Measurements from ENCODE around the gene NAV1. TPM values are rescaled to one million over a fixed set of nuclear protein-coding genes. Genes with fewer than 3 reads are reported as not detected.

NAV1 gene
- total RNA-seq, 1 donor from 2014 or later, result 0.83 TPM

- Mint-ChIP-seq H3K27me3 (ENCODE audit: insufficient read depth) (peaks cover 5% of the 10 kb centered on the region), H3K27ac (no peak overlapping the region), H3K9me3 (no peaks in the 10 kb centered on the region), H3K4me3 (no peak overlapping the region), H3K36me3 (ENCODE audit: low read depth) (no peaks in the 10 kb centered on the region), H3K4me1 (ENCODE audit: low read depth) (no peaks in the 10 kb centered on the region)
- DNase-seq (ENCODE audit: low spot score), result no peak
- intact Hi-C loops (cut with micrococcal nuclease), result no loop called here
Observed at GRCh38 chr1:201552941-201553351, 14.0 kb downstream of the NAV1 start.

DNA sequence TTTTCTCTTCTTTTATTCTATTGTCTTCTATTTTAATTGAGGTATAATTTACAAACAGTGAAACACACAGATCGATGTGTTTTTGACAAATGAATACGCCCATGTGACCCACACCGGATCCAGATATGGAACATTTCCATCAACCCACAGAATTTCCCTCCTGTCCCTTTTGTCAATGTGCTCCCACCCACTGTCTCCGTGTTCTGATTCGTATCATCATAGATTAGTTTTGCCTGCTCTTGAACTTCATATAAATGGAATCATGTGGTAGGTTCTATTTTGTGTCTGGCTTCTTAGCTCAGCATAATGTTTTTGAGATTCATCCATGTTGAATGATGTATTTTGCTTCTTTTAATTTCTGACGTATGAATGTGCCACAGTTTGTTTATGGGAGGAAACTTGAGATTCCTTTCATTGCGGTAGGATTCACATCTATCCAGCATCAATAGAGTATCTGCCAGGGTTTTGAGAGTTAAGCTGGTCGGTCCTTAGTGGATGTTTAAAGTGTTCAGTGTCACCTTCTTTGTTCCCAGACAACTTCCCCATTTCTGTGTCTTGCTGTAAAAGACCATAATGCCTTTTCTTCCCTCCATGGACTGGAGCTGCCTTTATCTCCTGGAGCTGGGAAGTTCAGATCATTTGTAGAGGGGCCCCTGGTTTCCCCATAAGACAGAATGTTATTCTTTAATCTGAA is 14.7 kb downstream of the NAV1 start:
- no peaks in the 10 kb centered on the region for H3K4me1 Mint-ChIP-seq (ENCODE audit: low read depth)
- no peaks in the 10 kb centered on the region for H3K9me3 Mint-ChIP-seq
- no peak for DNase-seq (ENCODE audit: low spot score)
- H3K27ac Mint-ChIP-seq, result no peak overlapping the region
- no peaks in the 10 kb centered on the region for H3K36me3 Mint-ChIP-seq (ENCODE audit: low read depth)
- intact Hi-C loops (cut with micrococcal nuclease), result no loop called here
- H3K4me3 Mint-ChIP-seq, result no peak overlapping the region
- peaks cover 5% of the 10 kb centered on the region for H3K27me3 Mint-ChIP-seq (ENCODE audit: insufficient read depth)

DNA sequence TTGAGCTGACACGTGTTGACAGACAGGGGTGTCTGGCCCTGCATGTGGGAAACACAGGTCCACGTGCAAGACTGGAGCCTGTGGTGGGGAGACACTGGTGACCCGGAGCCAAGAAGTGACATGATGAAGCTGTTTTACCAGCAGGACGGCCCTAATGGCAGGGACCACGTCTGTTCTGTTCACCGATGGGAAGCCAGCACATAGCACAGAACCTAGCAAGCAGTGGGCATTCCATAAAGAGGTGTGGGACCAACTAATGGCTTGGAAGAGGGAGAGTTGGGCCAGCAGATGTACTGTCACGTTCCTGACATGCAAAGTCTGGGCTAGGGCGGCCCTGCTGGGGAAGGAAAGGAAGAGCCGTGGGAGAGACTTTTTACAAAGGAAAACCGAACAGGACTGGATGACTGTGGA is 15.3 kb downstream of the NAV1 start:
- intact Hi-C loops (cut with micrococcal nuclease), result no loop called here
- Mint-ChIP-seq H3K4me1 (ENCODE audit: low read depth) (no peaks in the 10 kb centered on the region), H3K27me3 (ENCODE audit: insufficient read depth) (peaks cover 5% of the 10 kb centered on the region), H3K9me3 (no peaks in the 10 kb centered on the region), H3K27ac (no peak overlapping the region), H3K4me3 (no peak overlapping the region), H3K36me3 (ENCODE audit: low read depth) (no peaks in the 10 kb centered on the region)
- DNase-seq (ENCODE audit: low spot score), result no peak

DNA sequence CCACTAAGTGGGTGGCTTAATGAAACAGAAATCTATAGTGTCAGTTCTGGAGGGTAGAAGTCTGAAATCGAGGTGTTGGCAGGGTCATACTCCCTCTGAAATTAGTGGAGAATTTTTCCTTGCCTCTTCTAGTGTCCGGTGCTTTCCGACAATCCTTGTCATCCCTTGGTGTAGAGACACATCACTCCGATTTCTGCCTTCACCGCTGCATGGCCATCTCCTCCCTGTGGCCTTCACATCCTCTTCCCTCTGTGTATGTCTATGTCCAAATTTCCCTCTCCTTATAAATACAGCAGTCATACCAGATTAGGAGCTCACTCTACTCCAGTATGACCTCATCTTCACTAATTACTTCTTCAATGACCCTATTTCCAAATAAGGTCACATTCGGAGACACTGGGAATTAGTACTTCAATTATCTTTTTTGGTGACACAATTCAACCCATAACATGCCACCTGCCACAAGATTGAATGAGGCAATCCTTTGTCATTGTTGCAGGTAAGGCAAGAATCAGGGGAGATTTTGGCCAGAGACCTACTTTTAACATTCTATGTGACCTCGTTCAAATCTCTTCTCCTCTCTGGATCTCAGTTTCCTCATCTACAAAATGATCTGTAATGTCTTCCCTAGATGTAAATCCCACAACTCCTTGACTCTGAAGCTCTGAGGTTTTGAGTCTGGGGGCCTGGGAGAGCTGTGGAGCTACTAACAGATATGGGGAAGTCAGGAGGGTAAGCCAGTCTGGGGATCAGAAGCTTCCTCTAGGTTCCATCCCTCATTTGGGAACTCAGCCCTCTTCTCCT is 16.1 kb downstream of the NAV1 start:
- Mint-ChIP-seq H3K27me3 (ENCODE audit: insufficient read depth) (peaks cover 7% of the 10 kb centered on the region), H3K27ac (no peak overlapping the region)

DNA sequence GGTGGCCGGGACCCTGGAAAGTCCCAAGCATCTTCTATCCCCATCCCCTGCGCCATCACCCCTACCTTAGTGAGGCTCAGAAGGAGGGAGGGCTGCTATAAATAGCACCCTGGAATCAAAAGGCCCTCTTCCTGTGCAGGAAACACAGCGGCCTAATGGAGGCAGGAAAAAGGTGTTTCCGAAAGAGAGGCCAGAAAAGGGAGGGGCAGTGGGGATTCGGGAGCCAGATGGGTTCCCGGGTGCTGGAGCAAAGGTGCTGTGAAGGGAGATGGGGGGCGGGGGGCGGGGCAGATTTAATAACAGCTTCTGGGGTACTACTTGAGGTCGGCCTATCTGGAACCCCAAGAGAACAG is 16.6 kb downstream of the NAV1 start:
- Mint-ChIP-seq H3K36me3 (ENCODE audit: low read depth) (no peaks in the 10 kb centered on the region), H3K9me3 (no peaks in the 10 kb centered on the region), H3K4me3 (no peak overlapping the region), H3K27me3 (ENCODE audit: insufficient read depth) (peaks cover 7% of the 10 kb centered on the region), H3K27ac (no peak overlapping the region), H3K4me1 (ENCODE audit: low read depth) (peaks cover 6% of the 10 kb centered on the region)
- intact Hi-C loops (cut with micrococcal nuclease), result no loop called here
- DNase-seq (ENCODE audit: low spot score), result no peak

More for the DNA sequence above, 16.1 kb downstream of the NAV1 start:
- peaks cover 3% of the 10 kb centered on the region for H3K4me1 Mint-ChIP-seq (ENCODE audit: low read depth)
- intact Hi-C loops (cut with micrococcal nuclease), result no loop called here
- H3K36me3 Mint-ChIP-seq (ENCODE audit: low read depth), result no peaks in the 10 kb centered on the region
- H3K4me3 Mint-ChIP-seq, result no peak overlapping the region
- no peaks in the 10 kb centered on the region for H3K9me3 Mint-ChIP-seq
- no peak for DNase-seq (ENCODE audit: low spot score)

DNA sequence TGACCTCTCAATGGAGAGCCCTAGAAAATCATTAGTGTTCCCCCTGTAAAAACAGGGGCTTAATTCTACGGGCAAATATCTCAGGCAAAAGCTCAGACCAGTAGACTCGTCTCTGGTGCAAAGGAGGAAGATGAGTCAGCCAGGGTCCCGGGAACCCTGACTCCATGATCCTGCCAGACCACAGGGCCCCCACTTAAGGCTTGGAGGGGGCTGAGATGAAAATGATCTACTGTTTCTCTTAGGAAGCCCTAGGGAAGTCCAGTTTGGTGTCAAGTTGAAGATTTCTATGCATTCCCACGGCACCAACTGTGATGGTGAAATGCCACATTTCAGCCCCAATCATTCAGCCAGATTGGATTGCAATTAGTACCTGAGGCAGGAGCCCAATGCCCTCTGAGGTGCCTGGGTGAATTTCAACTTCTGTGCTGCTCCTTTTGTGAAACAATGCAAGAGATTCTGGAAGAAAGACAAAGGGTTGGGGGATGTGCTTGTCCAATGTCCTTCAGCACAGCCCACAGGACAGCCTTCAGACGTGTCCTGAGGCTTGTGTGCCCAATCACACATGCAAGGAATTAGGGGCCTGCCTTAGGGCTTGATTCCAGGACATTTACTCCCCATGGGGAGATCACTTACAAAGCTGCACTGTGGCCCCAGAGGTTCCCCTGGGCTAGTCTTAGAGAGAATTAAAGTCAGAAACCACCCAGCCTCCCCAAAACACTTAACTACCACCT is 18.1 kb downstream of the NAV1 start:
- no peak for DNase-seq (ENCODE audit: low spot score)
- intact Hi-C loops (cut with micrococcal nuclease), result no loop called here
- peaks cover 7% of the 10 kb centered on the region for H3K27me3 Mint-ChIP-seq (ENCODE audit: insufficient read depth)

DNA sequence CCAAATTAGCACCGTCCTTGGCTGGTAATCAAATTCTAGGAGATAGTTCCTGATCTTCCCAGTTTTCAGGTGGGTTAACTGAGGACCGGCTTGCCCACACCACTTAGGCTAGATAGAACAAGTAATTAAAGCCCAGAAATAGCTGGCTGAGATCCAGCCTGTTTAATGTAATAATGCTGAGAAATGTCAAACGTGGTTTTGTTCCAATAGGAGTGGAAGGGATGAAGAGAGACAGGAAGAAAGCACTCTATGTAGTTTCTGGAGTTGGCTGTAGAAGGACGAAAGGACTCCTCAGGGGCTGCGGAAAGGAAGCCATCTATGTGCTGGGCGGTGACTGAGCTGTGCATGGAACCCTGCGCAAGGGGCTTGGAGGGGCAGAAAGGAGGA is 18.6 kb downstream of the NAV1 start:
- Mint-ChIP-seq H3K27me3 (ENCODE audit: insufficient read depth) (peaks cover 7% of the 10 kb centered on the region), H3K4me1 (ENCODE audit: low read depth) (peaks cover 6% of the 10 kb centered on the region), H3K36me3 (ENCODE audit: low read depth) (no peaks in the 10 kb centered on the region), H3K9me3 (no peaks in the 10 kb centered on the region), H3K4me3 (no peak overlapping the region), H3K27ac (no peak overlapping the region)
- no peak for DNase-seq (ENCODE audit: low spot score)
- intact Hi-C loops (cut with micrococcal nuclease), result no loop called here

More for the DNA sequence above, 18.1 kb downstream of the NAV1 start:
- no peaks in the 10 kb centered on the region for H3K9me3 Mint-ChIP-seq
- no peak overlapping the region for H3K4me3 Mint-ChIP-seq
- H3K4me1 Mint-ChIP-seq (ENCODE audit: low read depth), result peaks cover 6% of the 10 kb centered on the region
- H3K27ac Mint-ChIP-seq, result no peak overlapping the region
- no peaks in the 10 kb centered on the region for H3K36me3 Mint-ChIP-seq (ENCODE audit: low read depth)

- H3K27ac Mint-ChIP-seq, result no peak overlapping the region
- peaks cover 5% of the 10 kb centered on the region for H3K27me3 Mint-ChIP-seq (ENCODE audit: insufficient read depth)
- intact Hi-C loops (cut with micrococcal nuclease), result loop anchor here (1.0 kb wide), 2 partner anchors 145 to 234 kb away; no protein-coding TSS in a partner anchor
- no peak overlapping the region for H3K4me3 Mint-ChIP-seq
- H3K4me1 Mint-ChIP-seq (ENCODE audit: low read depth), result peaks cover 6% of the 10 kb centered on the region
- H3K9me3 Mint-ChIP-seq, result no peaks in the 10 kb centered on the region
- DNase-seq (ENCODE audit: low spot score), result peak; percentile 41
- H3K36me3 Mint-ChIP-seq (ENCODE audit: low read depth), result no peaks in the 10 kb centered on the region
Observed at GRCh38 chr1:201559679-201560162, 20.8 kb downstream of the NAV1 start.

DNA sequence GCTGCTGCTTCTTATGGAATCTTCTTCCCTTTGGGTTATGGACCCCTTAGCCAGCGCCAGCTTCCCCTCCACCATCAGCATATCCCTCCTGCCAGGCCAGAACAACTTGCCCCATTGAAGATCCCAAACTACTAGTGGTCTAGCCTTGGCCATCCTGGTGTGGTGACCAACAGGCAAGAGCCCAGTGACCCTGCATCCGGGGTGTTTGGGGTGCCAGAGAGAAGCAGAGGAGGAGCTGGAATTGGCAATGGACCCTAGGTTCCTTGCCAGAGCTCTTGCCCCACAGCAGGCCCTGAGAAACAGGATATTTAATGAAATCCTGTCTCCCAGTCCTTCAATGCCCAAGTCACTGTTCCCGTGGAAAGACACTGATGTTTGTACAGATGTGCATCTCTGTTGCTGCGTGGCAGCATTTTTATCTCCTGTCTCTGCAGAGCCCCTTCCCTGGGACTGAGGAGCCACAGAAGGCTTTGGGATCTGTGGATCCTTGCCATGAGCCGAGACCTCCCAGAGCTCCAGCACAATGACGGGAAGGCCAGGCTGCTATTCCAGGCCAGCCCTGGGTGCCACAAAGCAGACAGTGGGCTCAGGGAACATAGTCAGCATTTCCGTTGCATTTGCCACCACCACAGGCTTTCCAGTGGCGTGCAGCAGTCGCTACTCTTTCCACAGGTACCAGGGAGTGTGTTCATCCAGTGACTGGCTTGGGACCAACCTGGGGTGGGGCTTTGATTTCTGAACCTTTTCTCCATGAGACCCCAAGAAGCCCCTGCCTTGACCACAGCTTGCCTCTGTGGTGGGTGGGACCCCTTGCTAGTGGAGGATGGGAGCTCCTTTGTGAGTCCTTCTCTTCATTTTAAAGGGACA is 21.6 kb downstream of the NAV1 start:
- no peak overlapping the region for H3K27ac Mint-ChIP-seq
- H3K27me3 Mint-ChIP-seq (ENCODE audit: insufficient read depth), result peaks cover 3% of the 10 kb centered on the region
- H3K4me3 Mint-ChIP-seq, result no peak overlapping the region
- no peak for DNase-seq (ENCODE audit: low spot score)
- no peaks in the 10 kb centered on the region for H3K36me3 Mint-ChIP-seq (ENCODE audit: low read depth)
- H3K4me1 Mint-ChIP-seq (ENCODE audit: low read depth), result peaks cover 6% of the 10 kb centered on the region
- no peaks in the 10 kb centered on the region for H3K9me3 Mint-ChIP-seq
- intact Hi-C loops (cut with micrococcal nuclease), result no loop called here

DNA sequence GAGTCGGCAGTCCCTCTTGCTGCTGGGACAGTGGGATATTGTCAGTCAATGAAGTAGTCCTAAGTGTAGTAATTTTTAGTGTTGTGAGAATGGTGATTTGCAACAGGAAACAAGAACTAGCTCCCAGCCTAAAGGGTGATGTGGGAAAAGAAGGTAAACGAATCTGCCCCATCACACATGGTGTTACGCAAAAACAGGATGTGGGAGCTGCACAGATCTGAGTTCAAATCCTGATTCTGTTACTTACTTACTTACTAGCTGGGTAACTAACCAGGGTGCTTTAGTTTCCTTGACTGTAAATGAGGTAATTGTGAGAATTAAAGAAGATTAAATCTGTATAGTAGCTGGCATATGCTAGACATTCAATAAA is 22.3 kb downstream of the NAV1 start:
- Mint-ChIP-seq H3K27ac (no peak overlapping the region), H3K27me3 (ENCODE audit: insufficient read depth) (peaks cover 2% of the 10 kb centered on the region), H3K9me3 (no peaks in the 10 kb centered on the region), H3K4me3 (no peak overlapping the region), H3K36me3 (ENCODE audit: low read depth) (no peaks in the 10 kb centered on the region), H3K4me1 (ENCODE audit: low read depth) (peaks cover 6% of the 10 kb centered on the region)
- no peak for DNase-seq (ENCODE audit: low spot score)
- intact Hi-C loops (cut with micrococcal nuclease), result no loop called here

DNA sequence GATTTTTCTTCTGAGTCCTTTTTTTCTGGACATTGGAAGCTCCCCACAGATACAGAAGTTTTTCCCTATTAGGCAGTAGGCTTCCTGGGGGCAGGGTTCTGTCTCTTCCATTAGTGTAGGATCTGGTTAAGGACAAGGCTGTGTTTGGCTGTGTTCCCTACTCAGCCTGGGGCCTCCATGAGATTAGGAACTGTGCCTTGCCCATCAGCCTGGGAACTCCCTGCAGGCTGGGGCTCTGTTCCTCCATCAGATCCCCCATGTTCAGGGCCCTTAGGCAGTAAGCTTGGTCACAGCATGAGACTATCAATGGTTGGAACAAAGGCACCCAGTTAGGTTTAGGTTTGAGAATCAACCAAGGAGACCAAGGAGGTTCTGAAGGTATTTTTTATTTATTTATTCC is 22.7 kb downstream of the NAV1 start:
- Mint-ChIP-seq H3K36me3 (ENCODE audit: low read depth) (no peaks in the 10 kb centered on the region), H3K4me1 (ENCODE audit: low read depth) (peaks cover 6% of the 10 kb centered on the region), H3K9me3 (no peaks in the 10 kb centered on the region), H3K27me3 (ENCODE audit: insufficient read depth) (peaks cover 2% of the 10 kb centered on the region), H3K4me3 (no peak overlapping the region), H3K27ac (no peak overlapping the region)
- DNase-seq (ENCODE audit: low spot score), result no peak
- intact Hi-C loops (cut with micrococcal nuclease), result no loop called here

- peaks cover 2% of the 10 kb centered on the region for H3K27me3 Mint-ChIP-seq (ENCODE audit: insufficient read depth)
- no peak overlapping the region for H3K4me3 Mint-ChIP-seq
- intact Hi-C loops (cut with micrococcal nuclease), result no loop called here
- DNase-seq (ENCODE audit: low spot score), result no peak
- H3K9me3 Mint-ChIP-seq, result no peaks in the 10 kb centered on the region
- no peak overlapping the region for H3K27ac Mint-ChIP-seq
- H3K4me1 Mint-ChIP-seq (ENCODE audit: low read depth), result peaks cover 6% of the 10 kb centered on the region
- H3K36me3 Mint-ChIP-seq (ENCODE audit: low read depth), result no peaks in the 10 kb centered on the region
Observed at GRCh38 chr1:201562257-201562656, 23.3 kb downstream of the NAV1 start.

Data from activated T-helper 1 cell treated with anti-CD3 and anti-CD28 coated beads, Interleukin-12 subunit alpha, Interleukin-12 subunit beta, Interleukin-2, Interleukin-4 antibody, amounts not matched to agents 30 ng/mL and 10 ng/mL and 1 ng/mL, durations not matched to agents 14 hours and 24 hours and 36 hours (primary cell).